Activated CD4-positive, alpha-beta memory T cell treated with anti-CD3 and anti-CD28 coated beads, Interleukin-2, amount 10 ng/mL, durations not matched to agents 7 days and 5 days (primary cell): Measurements from ENCODE around the gene TTC4. TPM values are rescaled to one million over a fixed set of nuclear protein-coding genes. Genes with fewer than 3 reads are reported as not detected.

Experiments
- CTCF ChIA-PET: fragments of 350-600 bp; sonication (Branson Sonifier 250); formaldehyde crosslinking; loops from one replicate; lab custom pipeline; 2021; ENCODE audit warnings: antibody characterized with exemption, inconsistent platforms; lab: Charles Lee
- POLR2A ChIA-PET: fragments of 350-600 bp; sonication (Branson Sonifier 250); formaldehyde crosslinking; loops from one replicate; lab custom pipeline; 2021; ENCODE audit warnings: antibody characterized with exemption; lab: Charles Lee
- DNase-seq: peaks from one replicate; pipeline ENCODE4 v3.0.0-alpha.2; 2020
- H3K27ac Mint-ChIP-seq: one replicate; pipeline ENCODE4 v1.8.0; 2021; ENCODE audit warnings: mild to moderate bottlenecking, mixed read lengths
- H3K27me3 Mint-ChIP-seq: one replicate; pipeline ENCODE4 v1.8.0; 2021; ENCODE audit warnings: mixed read lengths
- H3K36me3 Mint-ChIP-seq: one replicate; pipeline ENCODE4 v1.8.0; 2021; ENCODE audit warnings: low read depth, mixed read lengths
- H3K4me1 Mint-ChIP-seq: one replicate; pipeline ENCODE4 v1.8.0; 2021; ENCODE audit warnings: mixed read lengths
- H3K4me3 Mint-ChIP-seq: one replicate; pipeline ENCODE4 v1.8.0; 2021; ENCODE audit warnings: mild to moderate bottlenecking, mixed read lengths
- H3K9me3 Mint-ChIP-seq: one replicate; pipeline ENCODE4 v1.8.0; 2021; ENCODE audit warnings: mixed read lengths
- total RNA-seq, 2 experiments: library from RNA; stranded (reverse); gene quantifications; one replicate each; pipeline ENCODE4 v1.2.3, GENCODE V29; 2021

TTC4 gene
- total RNA-seq, 2 experiments from 2014 or later = 17.6 to 20.6 TPM

- ChIA-PET POLR2A (interaction anchor here (1.0 kb wide), 1 partner anchor 18 kb away, joined by 3 read pairs; no protein-coding TSS in a partner anchor), CTCF (no interaction called here)
- H3K9me3 Mint-ChIP-seq = no peaks in the 10 kb centered on the region
- peaks cover 20% of the 10 kb centered on the region for H3K36me3 Mint-ChIP-seq
- no peak overlapping the region for H3K27ac Mint-ChIP-seq
- H3K27me3 Mint-ChIP-seq = no peaks in the 10 kb centered on the region
- no peaks in the 10 kb centered on the region for H3K4me1 Mint-ChIP-seq
- H3K4me3 Mint-ChIP-seq = no peak overlapping the region
- DNase-seq = no peak
Measured at GRCh38 chr1:54777431-54777830, 61.8 kb downstream of the TTC4 start.

GRCh38 chr1:54781023-54781723 lies 65.5 kb downstream of the TTC4 start:
- Mint-ChIP-seq H3K4me1 (no peaks in the 10 kb centered on the region), H3K27ac (no peak overlapping the region), H3K36me3 (peaks cover 31% of the 10 kb centered on the region), H3K4me3 (no peak overlapping the region), H3K9me3 (no peaks in the 10 kb centered on the region), H3K27me3 (no peaks in the 10 kb centered on the region)
- no peak for DNase-seq
- ChIA-PET POLR2A (interaction anchor here (1.2 to 1.7 kb wide), 2 partner anchors 12 to 20 kb away, joined by 3 to 4 read pairs; partner anchors contain the start of gene TTC22), CTCF (no interaction called here)

DNA sequence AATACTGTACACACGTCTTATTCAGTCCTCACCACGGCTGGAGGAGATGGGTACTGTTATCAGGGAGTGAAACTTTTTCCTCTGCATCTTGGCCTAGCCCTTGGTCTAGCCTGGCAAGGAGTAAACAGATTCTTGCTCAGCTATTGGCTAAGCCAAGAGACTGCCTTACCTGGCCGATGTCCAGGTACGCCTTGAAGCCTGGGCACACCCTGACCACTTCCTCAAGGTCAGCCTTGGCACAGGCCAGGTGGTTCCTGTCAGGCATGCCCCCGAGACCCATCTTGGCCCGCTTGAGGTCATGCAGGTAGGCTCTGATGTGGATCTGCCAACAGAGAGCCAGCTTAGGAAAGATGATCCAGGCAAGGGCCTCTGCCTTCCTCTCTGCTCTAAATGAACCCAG lies 66.5 kb downstream of the TTC4 start:
- Mint-ChIP-seq H3K4me1 (no peaks in the 10 kb centered on the region), H3K4me3 (no peak overlapping the region), H3K27me3 (no peaks in the 10 kb centered on the region), H3K36me3 (peaks cover 37% of the 10 kb centered on the region), H3K9me3 (no peaks in the 10 kb centered on the region), H3K27ac (no peak overlapping the region)
- DNase-seq = no peak
- ChIA-PET POLR2A (interaction anchor here (1.7 kb wide), 1 partner anchor 18 kb away, joined by 6 read pairs; the partner anchor contains the start of gene PARS2), CTCF (no interaction called here)

DNA sequence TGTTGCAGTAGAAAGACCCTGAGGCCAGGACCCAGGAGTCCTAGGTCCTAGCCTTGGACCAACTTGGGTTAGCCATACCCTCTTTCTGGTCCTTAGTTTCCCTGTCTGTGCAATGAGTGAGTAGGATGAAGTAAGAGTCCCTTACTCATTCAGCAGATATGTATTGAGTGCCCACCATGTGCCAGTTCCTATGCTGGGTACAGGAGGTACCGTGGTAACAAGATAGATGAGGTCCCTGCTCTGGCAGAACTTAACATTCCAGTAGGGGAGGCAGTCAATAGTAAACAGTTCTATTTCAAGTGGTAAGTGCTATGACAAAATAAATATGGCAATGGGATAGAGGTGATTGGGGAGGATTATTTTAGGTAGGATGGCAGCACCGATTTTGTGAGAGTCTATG lies 66.9 kb downstream of the TTC4 start:
- CTCF ChIA-PET = no interaction called here
- no peaks in the 10 kb centered on the region for H3K4me1 Mint-ChIP-seq
- DNase-seq = no peak
- POLR2A ChIA-PET = interaction anchor here (1.7 kb wide), 1 partner anchor 18 kb away, joined by 6 read pairs; the partner anchor contains the start of gene PARS2
- H3K4me3 Mint-ChIP-seq = no peak overlapping the region
- H3K27me3 Mint-ChIP-seq = no peaks in the 10 kb centered on the region
- peaks cover 37% of the 10 kb centered on the region for H3K36me3 Mint-ChIP-seq
- no peak overlapping the region for H3K27ac Mint-ChIP-seq
- H3K9me3 Mint-ChIP-seq = no peaks in the 10 kb centered on the region

GRCh38 chr1:54784066-54784465 lies 68.4 kb downstream of the TTC4 start:
- CTCF ChIA-PET = no interaction called here
- Mint-ChIP-seq H3K4me1 (peaks cover 3% of the 10 kb centered on the region), H3K4me3 (no peak overlapping the region), H3K27me3 (no peaks in the 10 kb centered on the region), H3K36me3 (peaks cover 30% of the 10 kb centered on the region), H3K27ac (no peak overlapping the region), H3K9me3 (no peaks in the 10 kb centered on the region)
- no peak for DNase-seq
- POLR2A ChIA-PET = no interaction called here

GRCh38 chr1:54786778-54787177 lies 71.1 kb downstream of the TTC4 start:
- no peak for DNase-seq
- H3K4me1 Mint-ChIP-seq = peaks cover 4% of the 10 kb centered on the region
- no peaks in the 10 kb centered on the region for H3K9me3 Mint-ChIP-seq
- no peaks in the 10 kb centered on the region for H3K27me3 Mint-ChIP-seq
- peaks cover 31% of the 10 kb centered on the region for H3K36me3 Mint-ChIP-seq
- H3K27ac Mint-ChIP-seq = no peak overlapping the region
- ChIA-PET CTCF (no interaction called here), POLR2A (no interaction called here)
- no peak overlapping the region for H3K4me3 Mint-ChIP-seq

- ChIA-PET CTCF (no interaction called here), POLR2A (no interaction called here)
- Mint-ChIP-seq H3K4me3 (no peak overlapping the region), H3K9me3 (peaks cover 3% of the 10 kb centered on the region), H3K27ac (no peak overlapping the region), H3K4me1 (peaks cover 4% of the 10 kb centered on the region), H3K36me3 (peaks cover 38% of the 10 kb centered on the region), H3K27me3 (no peaks in the 10 kb centered on the region)
- DNase-seq = no peak
Measured at GRCh38 chr1:54787604-54788003, 71.9 kb downstream of the TTC4 start.

GRCh38 chr1:54788459-54788858 lies 72.8 kb downstream of the TTC4 start:
- POLR2A ChIA-PET = interaction anchor here (1.2 to 1.4 kb wide), 2 partner anchors 13 to 19 kb away, joined by 3 read pairs; partner anchors contain the start of gene TTC22
- DNase-seq = no peak
- peaks cover 3% of the 10 kb centered on the region for H3K9me3 Mint-ChIP-seq

GRCh38 chr1:54791880-54792522 lies 76.3 kb downstream of the TTC4 start:
- POLR2A ChIA-PET = interaction anchor here (0.9 kb wide), 1 partner anchor 15 kb away, joined by 3 read pairs; no protein-coding TSS in a partner anchor
- Mint-ChIP-seq H3K27me3 (no peaks in the 10 kb centered on the region), H3K36me3 (peaks cover 54% of the 10 kb centered on the region), H3K27ac (no peak overlapping the region), H3K4me3 (no peak overlapping the region), H3K4me1 (peaks cover 34% of the 10 kb centered on the region), H3K9me3 (peaks cover 3% of the 10 kb centered on the region)
- CTCF ChIA-PET = interaction anchor here (0.7 to 3.7 kb wide), 13 partner anchors 9 to 279 kb away, joined by 3 to 18 read pairs (median 4); partner anchors contain the start of genes PARS2, TTC22 and TTC4
- DNase-seq = peak; percentile 52

More at GRCh38 chr1:54788459-54788858, 72.8 kb downstream of the TTC4 start:
- Mint-ChIP-seq H3K4me3 (no peak overlapping the region), H3K27ac (no peak overlapping the region), H3K27me3 (no peaks in the 10 kb centered on the region), H3K36me3 (peaks cover 36% of the 10 kb centered on the region), H3K4me1 (peaks cover 4% of the 10 kb centered on the region)
- CTCF ChIA-PET = no interaction called here

Other genes starting within 250 kb of the TTC4 start
- gene ACOT11, start 167.6 kb upstream of the TTC4 start, total RNA-seq = under 1 TPM; 0.53 to 0.55 TPM
- gene FAM151A, start 92.3 kb upstream of the TTC4 start, total RNA-seq = not detected
- under 1 TPM; 0.05 to 0.23 TPM for gene MROH7, start 74.1 kb upstream of the TTC4 start, total RNA-seq
- 1 to 10 TPM; 3.3 to 4.0 TPM for gene PARS2, start 48.7 kb downstream of the TTC4 start, total RNA-seq
- 10 to 100 TPM; 19.8 to 20.9 TPM for gene TTC22, start 85.5 kb downstream of the TTC4 start, total RNA-seq
- gene DHCR24, start 171.3 kb downstream of the TTC4 start, total RNA-seq = 100 to 1,000 TPM; 114 to 115 TPM